Ishikawa (cell line): Measurements from ENCODE around the gene EGFR.

ENCODE experiments used
- CEBPB ChIP-seq: IDR thresholded peaks from 2 replicates; pipeline ENCODE4 v1.6.1; 2012
- CREB1 ChIP-seq: IDR thresholded peaks from 2 replicates; pipeline ENCODE4 v1.6.1; 2012; ENCODE audit warnings: low read depth
- EGR1 ChIP-seq: IDR thresholded peaks from 2 replicates; pipeline ENCODE4 v1.6.1; 2012
- EP300 ChIP-seq: IDR thresholded peaks from 2 replicates; pipeline ENCODE4 v1.6.1; 2012; ENCODE audit warnings: borderline replicate concordance
- FOXM1 ChIP-seq: IDR thresholded peaks from 2 replicates; pipeline ENCODE4 v1.6.1; 2012; ENCODE audit warnings: low read depth, borderline replicate concordance
- NFIC ChIP-seq: IDR thresholded peaks from 2 replicates; pipeline ENCODE4 v1.6.1; 2012
- RAD21 ChIP-seq: IDR thresholded peaks from 2 replicates; pipeline ENCODE4 v1.6.1; 2012; ENCODE audit warnings: low read depth
- TAF1 ChIP-seq: IDR thresholded peaks from 2 replicates; pipeline ENCODE4 v1.6.1; 2012; ENCODE audit warnings: low read depth, mild to moderate bottlenecking
- TCF12 ChIP-seq: IDR thresholded peaks from 2 replicates; pipeline ENCODE4 v1.6.1; 2012; ENCODE audit warnings: low read depth
- TEAD4 ChIP-seq: IDR thresholded peaks from 2 replicates; pipeline ENCODE4 v1.6.1; 2012
- YY1 ChIP-seq: IDR thresholded peaks from 2 replicates; pipeline ENCODE4 v1.6.1; 2012; ENCODE audit warnings: low read depth
- ZBTB7A ChIP-seq: IDR thresholded peaks from 2 replicates; pipeline ENCODE4 v1.6.1; 2012; ENCODE audit warnings: low read depth
- TF ChIP-seq, protein P1 (sequence below): IDR thresholded peaks from 2 replicates; pipeline ENCODE4 v1.6.1; 2012
- TF ChIP-seq, protein P2 (sequence below): IDR thresholded peaks from 2 replicates; pipeline ENCODE4 v1.6.1; 2012
- TF ChIP-seq, protein P3 (sequence below): IDR thresholded peaks from 2 replicates; pipeline ENCODE4 v1.6.1; 2012; ENCODE audit warnings: low read depth, mild to moderate bottlenecking

Gene EGFR

DNA sequence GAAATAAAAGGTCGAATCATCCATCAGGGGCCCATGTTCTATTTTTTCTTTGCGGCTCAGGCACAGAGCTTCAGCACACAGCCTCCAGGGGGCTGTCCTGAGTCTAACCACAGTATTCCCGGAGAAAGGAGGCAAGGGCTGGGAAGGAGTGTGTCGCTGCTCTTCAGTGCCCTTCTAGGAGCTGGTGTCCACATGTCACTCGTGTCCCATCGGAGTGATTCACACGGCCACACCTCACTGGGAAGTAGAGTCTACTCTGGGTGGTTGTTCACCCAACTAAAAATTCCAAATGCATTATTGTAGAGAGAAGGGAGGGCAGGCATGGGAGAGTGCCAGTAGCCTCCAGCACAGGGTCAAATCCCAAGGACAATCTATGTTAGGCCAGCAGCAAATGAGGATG lies 231.5 kb downstream of the EGFR start:
- TF ChIP-seq RAD21 (peak; percentile 17; the same call in 1 of the 2 replicates), EP300 (no peak)

DNA sequence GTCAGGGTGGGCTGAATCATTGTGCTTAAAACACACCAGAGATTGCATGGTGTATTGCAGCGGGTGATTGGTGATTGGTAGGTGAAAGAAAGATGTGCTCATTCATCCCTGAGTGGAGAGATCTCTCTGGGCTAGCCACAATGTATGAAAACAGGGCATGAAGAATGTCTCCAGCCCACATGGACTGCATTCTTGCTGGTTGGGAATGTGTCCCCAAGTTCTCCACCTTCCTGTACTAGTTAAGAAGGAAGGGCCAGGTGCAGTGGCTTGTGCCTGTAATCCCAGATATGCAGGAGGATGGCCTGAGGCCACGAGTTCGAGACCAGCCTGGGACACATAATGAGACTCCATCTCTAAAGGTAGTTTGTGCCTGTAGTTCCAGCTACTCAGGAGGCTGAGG lies 232.5 kb downstream of the EGFR start:
- TF ChIP-seq EGR1 (no peak), TCF12 (no peak), EP300 (no peak), FOXM1 (no peak), CEBPB (no peak), YY1 (no peak), RAD21 (no peak), TAF1 (no peak), ZBTB7A (no peak), CREB1 (no peak), NFIC (no peak), TEAD4 (no peak)
- TF ChIP-seq, protein P1, sequence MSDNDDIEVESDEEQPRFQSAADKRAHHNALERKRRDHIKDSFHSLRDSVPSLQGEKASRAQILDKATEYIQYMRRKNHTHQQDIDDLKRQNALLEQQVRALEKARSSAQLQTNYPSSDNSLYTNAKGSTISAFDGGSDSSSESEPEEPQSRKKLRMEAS: no peak
- TF ChIP-seq, protein P2, sequence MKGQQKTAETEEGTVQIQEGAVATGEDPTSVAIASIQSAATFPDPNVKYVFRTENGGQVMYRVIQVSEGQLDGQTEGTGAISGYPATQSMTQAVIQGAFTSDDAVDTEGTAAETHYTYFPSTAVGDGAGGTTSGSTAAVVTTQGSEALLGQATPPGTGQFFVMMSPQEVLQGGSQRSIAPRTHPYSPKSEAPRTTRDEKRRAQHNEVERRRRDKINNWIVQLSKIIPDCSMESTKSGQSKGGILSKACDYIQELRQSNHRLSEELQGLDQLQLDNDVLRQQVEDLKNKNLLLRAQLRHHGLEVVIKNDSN: no peak
- TF ChIP-seq, protein P3, sequence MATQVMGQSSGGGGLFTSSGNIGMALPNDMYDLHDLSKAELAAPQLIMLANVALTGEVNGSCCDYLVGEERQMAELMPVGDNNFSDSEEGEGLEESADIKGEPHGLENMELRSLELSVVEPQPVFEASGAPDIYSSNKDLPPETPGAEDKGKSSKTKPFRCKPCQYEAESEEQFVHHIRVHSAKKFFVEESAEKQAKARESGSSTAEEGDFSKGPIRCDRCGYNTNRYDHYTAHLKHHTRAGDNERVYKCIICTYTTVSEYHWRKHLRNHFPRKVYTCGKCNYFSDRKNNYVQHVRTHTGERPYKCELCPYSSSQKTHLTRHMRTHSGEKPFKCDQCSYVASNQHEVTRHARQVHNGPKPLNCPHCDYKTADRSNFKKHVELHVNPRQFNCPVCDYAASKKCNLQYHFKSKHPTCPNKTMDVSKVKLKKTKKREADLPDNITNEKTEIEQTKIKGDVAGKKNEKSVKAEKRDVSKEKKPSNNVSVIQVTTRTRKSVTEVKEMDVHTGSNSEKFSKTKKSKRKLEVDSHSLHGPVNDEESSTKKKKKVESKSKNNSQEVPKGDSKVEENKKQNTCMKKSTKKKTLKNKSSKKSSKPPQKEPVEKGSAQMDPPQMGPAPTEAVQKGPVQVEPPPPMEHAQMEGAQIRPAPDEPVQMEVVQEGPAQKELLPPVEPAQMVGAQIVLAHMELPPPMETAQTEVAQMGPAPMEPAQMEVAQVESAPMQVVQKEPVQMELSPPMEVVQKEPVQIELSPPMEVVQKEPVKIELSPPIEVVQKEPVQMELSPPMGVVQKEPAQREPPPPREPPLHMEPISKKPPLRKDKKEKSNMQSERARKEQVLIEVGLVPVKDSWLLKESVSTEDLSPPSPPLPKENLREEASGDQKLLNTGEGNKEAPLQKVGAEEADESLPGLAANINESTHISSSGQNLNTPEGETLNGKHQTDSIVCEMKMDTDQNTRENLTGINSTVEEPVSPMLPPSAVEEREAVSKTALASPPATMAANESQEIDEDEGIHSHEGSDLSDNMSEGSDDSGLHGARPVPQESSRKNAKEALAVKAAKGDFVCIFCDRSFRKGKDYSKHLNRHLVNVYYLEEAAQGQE: no peak

DNA sequence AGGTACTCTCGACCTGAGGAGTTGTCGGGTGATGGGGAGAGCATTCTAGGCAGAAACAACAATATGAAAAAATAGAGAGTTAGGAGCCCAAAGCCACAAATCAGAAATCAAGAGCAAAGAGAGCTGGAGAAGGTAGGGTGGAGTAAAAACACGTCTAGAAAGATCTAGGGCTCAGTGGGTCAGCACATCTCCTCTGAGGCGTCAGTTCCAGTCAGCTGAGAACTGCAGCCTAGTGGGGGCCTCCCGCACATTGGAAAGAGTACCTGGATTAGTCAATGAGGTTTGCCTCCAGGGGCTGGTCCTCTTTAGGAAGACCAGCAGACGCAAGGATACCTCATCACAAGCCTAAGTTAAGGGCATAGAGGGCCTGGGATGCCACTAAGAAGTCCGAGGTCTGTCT lies 233.1 kb downstream of the EGFR start:
- TF ChIP-seq TAF1 (no peak), ZBTB7A (no peak), TEAD4 (no peak), CEBPB (no peak), RAD21 (no peak), YY1 (no peak), NFIC (no peak), TCF12 (no peak), CREB1 (no peak), EP300 (no peak), FOXM1 (no peak), EGR1 (no peak)
- TF ChIP-seq, protein P2: no peak
- TF ChIP-seq, protein P1: no peak
- TF ChIP-seq, protein P3: no peak

DNA sequence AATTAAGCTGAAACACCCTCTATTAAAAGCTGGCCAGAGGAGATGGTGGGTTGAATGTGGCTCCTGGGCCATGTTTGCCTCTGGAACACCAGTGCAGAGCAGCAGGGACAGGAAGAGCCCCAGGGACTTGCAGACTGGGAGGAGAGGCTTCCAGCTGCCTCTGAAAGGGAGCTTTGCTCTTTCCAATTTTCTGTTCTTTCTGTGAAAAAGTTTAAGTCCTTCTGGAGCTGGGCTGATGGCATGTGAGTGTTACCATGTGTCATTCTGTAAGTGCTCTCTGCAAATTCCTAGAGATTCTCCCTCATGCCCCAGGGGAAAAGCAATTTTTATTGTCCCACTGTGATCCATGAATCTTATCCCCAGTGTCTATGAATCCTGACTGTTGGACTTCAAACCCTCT lies 233.6 kb downstream of the EGFR start:
- no peak for TF ChIP-seq NFIC
- no peak for TF ChIP-seq TCF12
- no peak for TF ChIP-seq EP300
- no peak for TF ChIP-seq EGR1
- TF ChIP-seq RAD21: no peak
- TF ChIP-seq FOXM1: no peak
- no peak for TF ChIP-seq TAF1
- TF ChIP-seq, protein P3: no peak
- no peak for TF ChIP-seq ZBTB7A
- TF ChIP-seq CREB1: no peak
- TF ChIP-seq, protein P1: no peak

DNA sequence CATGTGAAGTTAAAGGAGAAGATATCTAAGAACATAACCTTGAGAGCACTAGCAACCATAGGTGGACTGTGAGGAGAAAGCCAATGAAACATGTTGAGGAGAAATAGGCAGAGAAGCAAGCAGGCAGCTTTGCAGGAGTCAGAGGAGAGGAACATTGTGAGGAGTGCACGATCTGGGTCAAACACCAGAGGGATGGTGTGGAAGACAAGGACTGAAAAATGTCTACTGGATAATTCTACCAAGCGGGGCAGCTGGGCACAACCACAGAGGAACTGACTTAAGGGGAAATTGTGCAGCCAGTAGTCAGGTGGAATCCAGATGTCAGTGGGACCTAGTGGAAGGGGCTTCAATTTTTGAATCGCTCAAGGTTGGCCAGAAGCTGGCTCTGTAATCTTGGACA lies 234.4 kb downstream of the EGFR start:
- TF ChIP-seq ZBTB7A (no peak), EGR1 (no peak), CEBPB (no peak), RAD21 (no peak), NFIC (no peak), CREB1 (no peak), FOXM1 (no peak), YY1 (no peak), TAF1 (no peak)
- TF ChIP-seq, protein P2: no peak
- TF ChIP-seq, protein P3: no peak
